CD8-positive, alpha-beta memory T cell (primary cell): ENCODE results near the gene CRHR1. TPM values are rescaled to one million over a fixed set of nuclear protein-coding genes. Genes with fewer than 3 reads are reported as not detected.
A peak's percentile ranks its signal among the peaks of the same experiment; 100 is the strongest.

Experiments
- CTCF ChIA-PET: fragments of 350-600 bp; sonication (Branson Sonifier 250); formaldehyde crosslinking; loops from one replicate; lab custom pipeline; 2021; ENCODE audit warnings: antibody characterized with exemption; lab: Charles Lee
- POLR2A ChIA-PET: fragments of 350-600 bp; sonication (Branson Sonifier 250); formaldehyde crosslinking; loops from one replicate; lab custom pipeline; 2021; ENCODE audit warnings: antibody characterized with exemption; lab: Charles Lee
- DNase-seq, 5 donors: peaks; one replicate each; pipeline versions ENCODE4 v3.0.0 to v3.0.0-alpha.2; 2020 to 2022; ENCODE audit warnings: mixed read lengths in 1 of 5
- H3K27ac ChIP-seq: one replicate; pipeline ENCODE4 v1.7.0; 2013; ENCODE audit warnings: low read depth, mild to moderate bottlenecking, low read length, moderate library complexity
- H3K27me3 ChIP-seq: 2 replicates; pipeline ENCODE4 v1.7.0; 2013; ENCODE audit warnings: low read length, mild to moderate bottlenecking; ENCODE audit not compliant: insufficient read depth, poor library complexity, severe bottlenecking
- H3K36me3 ChIP-seq: 2 replicates; pipeline ENCODE4 v1.7.0; 2013; ENCODE audit warnings: mild to moderate bottlenecking, low read length, moderate library complexity; ENCODE audit not compliant: insufficient read depth
- H3K4me1 ChIP-seq: 2 replicates; pipeline ENCODE4 v1.7.0; 2013; ENCODE audit warnings: mild to moderate bottlenecking, low read length, moderate library complexity; ENCODE audit not compliant: insufficient read depth
- H3K4me3 ChIP-seq: 2 replicates; pipeline ENCODE4 v1.7.0; 2013; ENCODE audit warnings: mild to moderate bottlenecking, low read length
- H3K9me3 ChIP-seq: 2 replicates; pipeline ENCODE4 v1.7.0; 2013; ENCODE audit warnings: mild to moderate bottlenecking, low read length
- H3K27ac Mint-ChIP-seq, 8 donors: one replicate each; pipeline ENCODE4 v1.8.0; 2020 to 2021; ENCODE audit warnings: mixed read lengths in 8 of 8, mild to moderate bottlenecking in 6 of 8, inconsistent platforms in 3 of 8, moderate library complexity in 3 of 8
- H3K27me3 Mint-ChIP-seq, 2 donors: one replicate each; pipeline ENCODE4 v1.8.0; 2020 to 2021; ENCODE audit warnings: mixed read lengths in 2 of 2, mild to moderate bottlenecking in 1 of 2, moderate library complexity in 1 of 2
- H3K36me3 Mint-ChIP-seq, 3 donors: one replicate each; pipeline ENCODE4 v1.8.0; 2020 to 2021; ENCODE audit warnings: mixed read lengths in 3 of 3, inconsistent platforms in 1 of 3, mild to moderate bottlenecking in 1 of 3
- H3K4me1 Mint-ChIP-seq, 3 donors: one replicate each; pipeline ENCODE4 v1.8.0; 2020 to 2021; ENCODE audit warnings: mixed read lengths in 3 of 3, inconsistent platforms in 1 of 3, mild to moderate bottlenecking in 1 of 3
- H3K4me3 Mint-ChIP-seq, 7 donors: one replicate each; pipeline ENCODE4 v1.8.0; 2020 to 2021; ENCODE audit warnings: mixed read lengths in 7 of 7, mild to moderate bottlenecking in 6 of 7, moderate library complexity in 4 of 7, inconsistent platforms in 2 of 7
- H3K9me3 Mint-ChIP-seq, 5 donors: one replicate each; pipeline ENCODE4 v1.8.0; 2020 to 2022; ENCODE audit warnings: mixed read lengths in 5 of 5, mild to moderate bottlenecking in 3 of 5, moderate library complexity in 2 of 5, inconsistent platforms in 1 of 5
- polyA plus RNA-seq: library from polyadenylated mRNA; unstranded; fragments of 300-500 nt; fragmentation: Illumina TruSeq; gene quantifications from one replicate; pipeline ENCODE4 v1.2.3, GENCODE V29; 2021
- total RNA-seq, 2 experiments: library from RNA; stranded (reverse); gene quantifications; one replicate each; pipeline ENCODE4 v1.2.3, GENCODE V29; 2021

Gene CRHR1
- total and polyA plus RNA-seq, 3 experiments from 2014 or later, result not detected

DNA sequence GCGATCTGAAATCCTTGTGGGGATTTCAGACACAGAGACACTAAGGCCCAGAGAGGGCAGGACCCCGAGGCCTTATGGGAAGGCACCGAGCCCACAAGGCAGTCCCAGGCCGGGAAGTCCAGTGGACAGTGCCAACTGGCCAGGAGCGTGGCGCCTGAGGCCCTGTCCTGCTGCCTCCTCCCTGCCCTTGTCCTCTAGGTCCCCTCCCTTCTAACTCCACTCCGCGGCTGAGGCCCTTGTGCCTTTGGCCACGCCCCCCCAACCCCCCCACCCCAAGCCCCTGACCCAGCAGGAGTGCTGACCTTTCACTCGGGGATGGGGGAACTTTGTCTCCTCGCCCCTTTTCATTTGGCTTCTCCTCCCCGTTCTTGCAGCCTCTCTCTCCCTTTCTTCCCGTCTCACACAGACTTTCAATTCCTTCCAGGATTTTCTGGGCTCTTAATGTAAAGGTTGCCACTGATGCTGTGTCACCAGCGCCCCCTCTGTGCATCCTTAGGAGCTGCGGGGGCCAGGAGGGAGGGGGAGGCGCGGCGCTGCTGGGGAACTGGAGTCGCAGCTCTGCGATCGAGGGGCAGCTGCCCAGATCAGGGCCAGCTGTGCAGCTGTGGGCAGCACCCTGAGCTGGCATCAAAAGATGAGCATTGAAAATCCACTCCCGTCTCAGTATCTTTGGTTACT, 29.1 kb downstream of the CRHR1 start:
- Histone ChIP-seq H3K4me3 (no peak overlapping the region), H3K36me3 (no peaks in the 10 kb centered on the region), H3K27ac (no peak overlapping the region), H3K9me3 (no peaks in the 10 kb centered on the region), H3K4me1 (no peaks in the 10 kb centered on the region), H3K27me3 (no peaks in the 10 kb centered on the region)
- Mint-ChIP-seq H3K27me3 (peaks cover 6 to 21% of the 10 kb centered on the region in 2 donors), H3K27ac (no peak overlapping the region), H3K4me3 (no peak overlapping the region), H3K4me1 (no peaks in the 10 kb centered on the region), H3K9me3 (no peaks in the 10 kb centered on the region), H3K36me3 (no peaks in the 10 kb centered on the region)
- ChIA-PET POLR2A (no interaction called here), CTCF (no interaction called here)
- DNase-seq, result no peak

DNA sequence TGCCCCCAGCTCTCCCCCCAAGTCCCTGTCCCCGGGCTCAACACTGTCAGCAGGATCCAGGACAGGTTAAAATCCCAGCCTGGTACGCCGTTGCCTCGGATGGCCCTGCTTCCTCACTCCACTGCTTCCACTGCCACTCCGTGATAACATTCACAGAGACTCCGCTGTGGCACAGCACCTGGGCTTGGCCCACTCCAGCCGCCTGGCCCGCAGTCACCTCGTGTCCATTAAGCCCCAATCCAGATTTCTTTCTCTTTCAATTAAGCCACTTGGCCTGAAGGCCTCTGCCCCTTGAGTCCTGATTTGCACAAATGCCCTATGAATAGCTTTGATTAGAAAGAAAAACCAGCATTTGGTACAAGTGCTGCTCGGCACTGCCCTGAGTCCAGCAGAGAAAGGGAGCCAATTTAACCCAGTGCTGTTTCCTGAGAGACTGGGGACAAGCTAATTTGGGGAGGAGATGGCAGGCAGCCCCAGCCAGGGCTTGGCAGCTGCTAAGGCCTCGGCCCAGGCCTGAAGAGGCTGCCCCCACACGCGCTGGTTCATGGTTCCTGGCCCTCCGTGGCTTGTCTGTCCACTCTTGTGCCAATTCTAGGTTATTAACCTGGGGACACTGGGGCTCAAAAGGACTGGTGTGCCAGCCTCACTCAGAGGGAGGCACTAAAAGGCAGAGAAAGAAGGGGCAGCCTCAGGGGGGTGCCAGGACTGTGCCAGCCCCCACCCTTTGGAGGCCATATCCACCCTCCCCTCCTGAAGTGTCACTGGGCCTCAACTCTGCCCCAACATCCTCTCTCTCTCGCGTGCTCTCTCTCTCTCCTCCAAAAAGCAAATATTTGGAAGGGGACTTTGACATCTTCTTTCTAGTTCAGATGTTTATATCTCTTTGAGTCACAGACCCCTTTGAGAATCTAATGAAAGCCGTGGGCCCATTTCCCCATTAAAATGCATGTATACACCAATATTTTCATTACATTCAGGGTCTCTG, 30.8 kb downstream of the CRHR1 start:
- no peak for DNase-seq
- Mint-ChIP-seq H3K27ac (no peak overlapping the region), H3K4me3 (no peak overlapping the region), H3K9me3 (no peaks in the 10 kb centered on the region), H3K27me3 (peaks cover 6 to 21% of the 10 kb centered on the region in 2 donors), H3K4me1 (no peaks in the 10 kb centered on the region), H3K36me3 (no peaks in the 10 kb centered on the region)
- Histone ChIP-seq H3K4me3 (no peak overlapping the region), H3K9me3 (no peaks in the 10 kb centered on the region), H3K27ac (no peak overlapping the region), H3K36me3 (no peaks in the 10 kb centered on the region), H3K4me1 (no peaks in the 10 kb centered on the region), H3K27me3 (no peaks in the 10 kb centered on the region)
- ChIA-PET POLR2A (no interaction called here), CTCF (no interaction called here)

DNA sequence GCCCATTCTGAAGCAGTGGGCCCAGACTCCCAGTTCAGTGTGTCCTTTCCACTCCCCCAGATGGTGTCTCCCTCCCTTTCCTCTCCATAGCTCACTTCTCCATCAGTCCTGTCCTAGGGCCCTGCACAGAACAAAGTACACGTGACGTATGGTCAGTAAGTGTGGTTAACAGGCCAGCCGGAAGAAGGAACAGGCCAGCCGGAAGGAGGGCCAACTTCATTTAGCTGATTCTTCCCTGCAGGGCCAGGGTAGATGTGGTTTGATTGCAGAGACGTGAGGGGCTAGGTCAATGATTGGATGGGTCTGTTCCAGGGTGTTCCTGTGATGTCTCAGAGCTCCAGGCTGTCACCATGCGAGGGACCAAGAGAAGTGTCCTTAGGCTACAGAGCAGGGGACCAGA, 31.6 kb downstream of the CRHR1 start:
- no peak overlapping the region for H3K4me3 Mint-ChIP-seq
- H3K27ac ChIP-seq, result no peak overlapping the region
- no peak overlapping the region for H3K4me3 ChIP-seq
- H3K9me3 ChIP-seq, result no peaks in the 10 kb centered on the region
- no peaks in the 10 kb centered on the region for H3K27me3 ChIP-seq
- no peaks in the 10 kb centered on the region for H3K4me1 ChIP-seq
- no peaks in the 10 kb centered on the region for H3K36me3 Mint-ChIP-seq
- POLR2A ChIA-PET, result no interaction called here
- no peaks in the 10 kb centered on the region for H3K36me3 ChIP-seq
- DNase-seq, result no peak
- CTCF ChIA-PET, result interaction anchor here (1.0 kb wide), 1 partner anchor 36 kb away, joined by 3 read pairs; no protein-coding TSS in a partner anchor
- no peak overlapping the region for H3K27ac Mint-ChIP-seq
- H3K9me3 Mint-ChIP-seq, result no peaks in the 10 kb centered on the region
- no peaks in the 10 kb centered on the region for H3K4me1 Mint-ChIP-seq
- H3K27me3 Mint-ChIP-seq, result peaks cover 6 to 23% of the 10 kb centered on the region in 2 donors

DNA sequence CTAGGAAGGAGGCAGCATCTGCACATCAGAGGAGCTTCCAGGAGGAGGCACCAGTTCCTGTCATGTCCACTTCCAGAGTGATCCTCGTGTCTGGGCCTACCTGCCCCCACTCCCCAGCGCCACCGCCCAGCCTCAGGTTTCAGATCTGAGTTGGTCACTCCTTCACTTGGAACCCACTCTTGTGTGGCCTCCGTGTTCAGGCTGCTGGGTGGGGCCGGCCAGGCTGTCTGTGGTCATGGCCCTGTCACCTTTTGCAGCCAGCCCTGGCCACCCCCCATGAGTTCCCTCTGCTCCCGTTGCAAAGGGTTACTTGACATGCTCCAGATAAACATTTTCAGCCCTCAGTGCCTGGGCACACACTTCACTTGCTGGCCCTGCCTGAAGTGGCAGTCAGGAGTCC, 33.9 kb downstream of the CRHR1 start:
- H3K4me1 Mint-ChIP-seq, result no peaks in the 10 kb centered on the region
- no peak overlapping the region for H3K4me3 Mint-ChIP-seq
- no peaks in the 10 kb centered on the region for H3K36me3 ChIP-seq
- H3K27ac ChIP-seq, result no peak overlapping the region
- H3K9me3 Mint-ChIP-seq, result no peaks in the 10 kb centered on the region
- no peaks in the 10 kb centered on the region for H3K27me3 ChIP-seq
- no peaks in the 10 kb centered on the region for H3K4me1 ChIP-seq
- peaks cover 6 to 17% of the 10 kb centered on the region in 2 donors for H3K27me3 Mint-ChIP-seq
- no peak for DNase-seq
- CTCF ChIA-PET, result no interaction called here
- no peak overlapping the region for H3K27ac Mint-ChIP-seq
- H3K36me3 Mint-ChIP-seq, result no peaks in the 10 kb centered on the region
- H3K9me3 ChIP-seq, result no peaks in the 10 kb centered on the region
- H3K4me3 ChIP-seq, result no peak overlapping the region
- POLR2A ChIA-PET, result no interaction called here

DNA sequence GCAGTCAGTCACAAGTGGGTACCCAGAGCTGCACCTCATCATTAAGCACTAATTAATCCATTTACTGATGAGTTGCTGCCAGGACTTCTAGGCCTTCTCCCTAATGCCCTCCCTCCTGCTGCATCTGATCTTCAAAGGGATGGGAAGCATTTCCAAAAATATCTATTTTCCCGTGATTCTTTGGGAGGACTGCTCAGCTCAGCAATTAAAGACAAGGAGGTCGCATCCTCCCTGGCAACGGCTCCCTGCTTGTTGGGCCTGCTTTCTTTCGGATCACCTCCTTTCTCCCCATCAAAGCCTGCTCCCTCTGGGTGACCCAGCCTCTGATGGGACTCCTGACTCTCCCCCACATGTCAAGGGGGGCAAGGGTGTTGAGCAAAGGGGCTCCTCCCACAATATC, 34.6 kb downstream of the CRHR1 start:
- Mint-ChIP-seq H3K27me3 (peaks cover 3 to 12% of the 10 kb centered on the region in 2 donors), H3K9me3 (no peaks in the 10 kb centered on the region), H3K4me1 (no peaks in the 10 kb centered on the region), H3K27ac (no peak overlapping the region), H3K36me3 (no peaks in the 10 kb centered on the region), H3K4me3 (no peak overlapping the region)
- DNase-seq, result no peak
- CTCF ChIA-PET, result interaction anchor here (0.8 kb wide), 1 partner anchor 36 kb away, joined by 3 read pairs; no protein-coding TSS in a partner anchor
- H3K4me1 ChIP-seq, result no peaks in the 10 kb centered on the region
- no peaks in the 10 kb centered on the region for H3K36me3 ChIP-seq
- no peak overlapping the region for H3K4me3 ChIP-seq
- H3K9me3 ChIP-seq, result no peaks in the 10 kb centered on the region
- POLR2A ChIA-PET, result no interaction called here
- H3K27me3 ChIP-seq, result no peaks in the 10 kb centered on the region
- no peak overlapping the region for H3K27ac ChIP-seq

DNA sequence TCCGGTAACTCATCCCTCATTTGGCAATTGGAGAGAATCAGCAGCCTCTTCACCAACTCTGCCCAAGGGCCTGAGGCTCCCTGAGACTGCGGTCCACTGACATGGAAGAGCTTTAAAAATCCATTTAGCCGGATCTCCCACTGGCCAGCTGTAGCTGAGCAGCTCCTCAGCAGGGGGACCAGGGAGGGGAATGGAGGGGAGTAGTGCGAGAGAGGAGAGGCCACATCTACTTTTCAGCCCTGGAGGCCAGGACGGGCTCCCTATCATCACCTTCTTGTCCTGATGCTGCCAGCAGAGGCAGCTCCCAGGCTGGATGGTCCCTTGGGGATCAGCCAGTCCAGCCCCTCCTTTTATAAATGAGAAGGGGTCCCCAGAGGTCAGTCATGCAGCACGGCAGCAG, 35.5 kb downstream of the CRHR1 start:
- no peaks in the 10 kb centered on the region for H3K9me3 Mint-ChIP-seq
- Histone ChIP-seq H3K27ac (no peak overlapping the region), H3K36me3 (no peaks in the 10 kb centered on the region), H3K4me3 (no peak overlapping the region), H3K9me3 (no peaks in the 10 kb centered on the region), H3K27me3 (no peaks in the 10 kb centered on the region), H3K4me1 (no peaks in the 10 kb centered on the region)
- no peaks in the 10 kb centered on the region for H3K36me3 Mint-ChIP-seq
- peak overlapping the region in 1 of 8 donors; percentile 60 for H3K27ac Mint-ChIP-seq
- DNase-seq, result no peak
- CTCF ChIA-PET, result interaction anchor here (2.3 kb wide), 1 partner anchor 12 kb away, joined by 13 read pairs; no protein-coding TSS in a partner anchor
- H3K4me3 Mint-ChIP-seq, result no peak overlapping the region
- POLR2A ChIA-PET, result no interaction called here
- H3K27me3 Mint-ChIP-seq, result peaks cover 3% of the 10 kb centered on the region in 2 donors
- no peaks in the 10 kb centered on the region for H3K4me1 Mint-ChIP-seq

DNA sequence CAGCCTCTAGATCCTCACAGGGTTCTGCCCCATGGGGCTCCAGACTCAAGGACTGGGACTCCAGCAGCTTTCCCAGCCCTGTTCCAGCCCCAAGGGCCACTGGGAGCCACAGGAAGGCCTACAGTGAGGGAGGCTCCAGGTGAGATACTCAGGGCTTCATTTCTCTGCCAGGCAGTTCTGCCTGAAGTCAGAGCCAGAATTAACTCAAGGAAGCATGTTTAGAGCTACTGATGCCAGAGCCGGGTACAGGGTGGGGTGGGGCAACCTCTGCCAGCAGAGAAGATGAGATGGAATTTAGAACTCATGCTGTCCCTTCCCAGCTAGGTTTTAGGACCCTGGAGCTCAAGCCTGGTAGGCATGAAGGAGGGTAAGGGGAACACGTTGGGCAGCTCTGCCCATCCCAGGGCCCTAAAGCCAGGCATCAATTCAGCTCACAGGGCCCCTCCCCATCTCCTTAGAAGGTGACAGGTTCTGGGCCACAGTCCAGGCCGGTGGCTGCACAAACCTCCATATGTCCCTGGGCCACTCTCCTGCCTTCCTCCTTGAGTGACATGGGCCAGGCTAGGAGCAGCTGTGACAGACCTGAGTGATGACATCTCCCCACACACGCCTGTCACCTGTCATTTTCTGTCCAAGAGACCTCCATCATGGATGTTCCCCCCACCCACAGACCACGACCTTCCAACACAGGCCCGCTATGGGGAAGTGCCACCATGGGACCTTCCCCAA, 36.1 kb downstream of the CRHR1 start:
- Histone ChIP-seq H3K4me1 (no peaks in the 10 kb centered on the region), H3K27me3 (no peaks in the 10 kb centered on the region), H3K9me3 (no peaks in the 10 kb centered on the region), H3K4me3 (no peak overlapping the region), H3K27ac (no peak overlapping the region), H3K36me3 (no peaks in the 10 kb centered on the region)
- POLR2A ChIA-PET, result no interaction called here
- Mint-ChIP-seq H3K4me3 (no peak overlapping the region), H3K4me1 (no peaks in the 10 kb centered on the region), H3K27me3 (peaks cover 3% of the 10 kb centered on the region in 2 donors), H3K27ac (peak overlapping the region in 1 of 8 donors; percentile 76), H3K9me3 (no peaks in the 10 kb centered on the region), H3K36me3 (no peaks in the 10 kb centered on the region)
- CTCF ChIA-PET, result interaction anchor here (2.3 kb wide), 1 partner anchor 12 kb away, joined by 13 read pairs; no protein-coding TSS in a partner anchor
- DNase-seq, result no peak
